Endodermal cell (in vitro differentiated cells): ENCODE results near the gene PRMT9. TPM values are rescaled to one million over a fixed set of nuclear protein-coding genes. Genes with fewer than 3 reads are reported as not detected.

Experiments
- DNase-seq: peaks from one replicate; pipeline ENCODE4 v3.0.0-alpha.2; 2017
- H3K27ac ChIP-seq: 2 replicates; pipeline ENCODE4 v1.5.1; 2013; ENCODE audit warnings: mild to moderate bottlenecking, low read depth, low read length, moderate library complexity
- H3K27me3 ChIP-seq: 2 replicates; pipeline ENCODE4 v1.6.1; 2013; ENCODE audit warnings: mild to moderate bottlenecking, low read length, moderate library complexity; ENCODE audit not compliant: insufficient read depth, control insufficient read depth, poor library complexity, severe bottlenecking
- H3K36me3 ChIP-seq: 2 replicates; pipeline ENCODE4 v1.7.0; 2013; ENCODE audit warnings: mild to moderate bottlenecking, low read length, moderate library complexity; ENCODE audit not compliant: control insufficient read depth, insufficient read depth
- H3K4me1 ChIP-seq: one replicate; pipeline ENCODE4 v1.7.0; 2013; ENCODE audit warnings: low read length; ENCODE audit not compliant: control insufficient read depth, insufficient read depth
- H3K4me3 ChIP-seq: 2 replicates; pipeline ENCODE4 v1.5.1; 2013; ENCODE audit warnings: mild to moderate bottlenecking, low read length, moderate library complexity
- H3K9ac ChIP-seq: 2 replicates; pipeline ENCODE4 v1.6.1; 2013; ENCODE audit warnings: mild to moderate bottlenecking, low read length, moderate library complexity; ENCODE audit not compliant: poor library complexity, severe bottlenecking; ENCODE audit errors: extremely low read depth
- H3K9me3 ChIP-seq: 2 replicates; pipeline ENCODE4 v1.6.1; 2013; ENCODE audit warnings: mild to moderate bottlenecking, low read length, moderate library complexity; ENCODE audit not compliant: control insufficient read depth
- H3K27ac Mint-ChIP-seq: 2 replicates; pipeline ENCODE4 v1.8.0; 2020; ENCODE audit warnings: mixed read lengths
- H3K27me3 Mint-ChIP-seq: 2 replicates; pipeline ENCODE4 v1.8.0; 2021; ENCODE audit warnings: mild to moderate bottlenecking, mixed read lengths; ENCODE audit not compliant: insufficient read depth
- H3K36me3 Mint-ChIP-seq: 2 replicates; pipeline ENCODE4 v1.8.0; 2020; ENCODE audit warnings: low read depth, mixed read lengths
- H3K4me1 Mint-ChIP-seq: 2 replicates; pipeline ENCODE4 v1.8.0; 2020; ENCODE audit warnings: mixed read lengths
- H3K4me3 Mint-ChIP-seq: 2 replicates; pipeline ENCODE4 v1.8.0; 2020; ENCODE audit warnings: mild to moderate bottlenecking, moderate library complexity, mixed read lengths
- H3K9me3 Mint-ChIP-seq: 2 replicates; pipeline ENCODE4 v1.8.0; 2020; ENCODE audit warnings: mild to moderate bottlenecking, mixed read lengths
- CTCF ChIP-seq: fragments of 200-600 bp; sonication (generic); conservative IDR thresholded peaks from 2 replicates; pipeline ENCODE4 v1.5.0; 2021; ENCODE audit warnings: antibody characterized with exemption, mild to moderate bottlenecking
- WGBS, 2 experiments: methylation state at CpG; one replicate each; pipeline versions ENCODE4 v1.1.5 to v1.1.7; 2013; ENCODE audit warnings: missing lambda C conversion rate in 2 of 2, mixed read lengths in 1 of 2; ENCODE audit not compliant: insufficient coverage in 1 of 2, insufficient read length in 1 of 2; 5-methylcytosine and 5-hydroxymethylcytosine counted together
- total RNA-seq, 2 donors: library from RNA; stranded (reverse); fragmentation: NEBNext Ultra II Directional in 1 of 2; extraction: Animal tissue kit (Norgen Biotek cat#: 25700) in 1 of 2; gene quantifications; 2 replicates in 1 of 2; 3 replicates in 1 of 2; pipeline ENCODE4 v1.2.1, GENCODE V29; 2021

Gene PRMT9
- total RNA-seq, 2 donors from 2014 or later, result 15.3 to 17.3 TPM

- H3K27ac ChIP-seq, result no peak overlapping the region
These were observed 35.3 kb downstream of the PRMT9 start for GRCh38 chr4:147648656-147649055.

GRCh38 chr4:147645099-147645498, 38.9 kb downstream of the PRMT9 start:
- Histone ChIP-seq H3K9ac (no peak overlapping the region), H3K9me3 (no peaks in the 10 kb centered on the region), H3K27ac (no peak overlapping the region), H3K4me1 (peaks cover 5% of the 10 kb centered on the region), H3K27me3 (no peaks in the 10 kb centered on the region), H3K36me3 (peaks cover 13% of the 10 kb centered on the region), H3K4me3 (no peak overlapping the region)
- Mint-ChIP-seq H3K9me3 (peaks cover 6% of the 10 kb centered on the region), H3K27ac (no peak overlapping the region), H3K4me1 (peaks cover 29% of the 10 kb centered on the region), H3K27me3 (no peaks in the 10 kb centered on the region), H3K4me3 (no peak overlapping the region), H3K36me3 (peaks cover 47% of the 10 kb centered on the region)
- DNase-seq, result no peak
- no peak for TF ChIP-seq CTCF

More at GRCh38 chr4:147648656-147649055, 35.3 kb downstream of the PRMT9 start:
- H3K27me3 ChIP-seq, result no peaks in the 10 kb centered on the region
- Mint-ChIP-seq H3K4me1 (peaks cover 29% of the 10 kb centered on the region), H3K4me3 (no peak overlapping the region), H3K9me3 (peaks cover 6% of the 10 kb centered on the region), H3K27ac (peak overlapping the region; percentile 78), H3K27me3 (no peaks in the 10 kb centered on the region), H3K36me3 (peaks cover 37% of the 10 kb centered on the region)
- no peaks in the 10 kb centered on the region for H3K9me3 ChIP-seq
- peak overlapping the region; percentile 26 for H3K4me3 ChIP-seq
- peaks cover 8% of the 10 kb centered on the region for H3K36me3 ChIP-seq
- peaks cover 5% of the 10 kb centered on the region for H3K4me1 ChIP-seq
- no peak for DNase-seq
- TF ChIP-seq CTCF, result no peak
- no peak overlapping the region for H3K9ac ChIP-seq

GRCh38 chr4:147644471-147644870, 39.5 kb downstream of the PRMT9 start:
- Mint-ChIP-seq H3K27ac (peak overlapping the region; percentile 72), H3K36me3 (peaks cover 44% of the 10 kb centered on the region), H3K4me3 (no peak overlapping the region), H3K27me3 (no peaks in the 10 kb centered on the region), H3K9me3 (peaks cover 6% of the 10 kb centered on the region), H3K4me1 (peaks cover 25% of the 10 kb centered on the region)
- no peak for TF ChIP-seq CTCF
- no peak overlapping the region for H3K4me3 ChIP-seq
- H3K27me3 ChIP-seq, result no peaks in the 10 kb centered on the region
- no peaks in the 10 kb centered on the region for H3K9me3 ChIP-seq
- H3K9ac ChIP-seq, result no peak overlapping the region
- H3K36me3 ChIP-seq, result peaks cover 13% of the 10 kb centered on the region
- H3K4me1 ChIP-seq, result peaks cover 5% of the 10 kb centered on the region
- WGBS, 2 experiments, result 94 to 100% methylated on average over 2 to 3 of the region's 3 CpGs
- no peak for DNase-seq
- H3K27ac ChIP-seq, result no peak overlapping the region
